Measurements from ENCODE around the gene KLRC3. TPM values are rescaled to one million over a fixed set of nuclear protein-coding genes. Genes with fewer than 3 reads are reported as not detected.
"Not testable (repeated sequence)": the region's sequence is repeated elsewhere in the genome, so short reads cannot be mapped to it uniquely, and the experiment has no call there.

The KLRC3 gene
- total RNA-seq, 6 experiments from 2014 or later = not detected

DNA sequence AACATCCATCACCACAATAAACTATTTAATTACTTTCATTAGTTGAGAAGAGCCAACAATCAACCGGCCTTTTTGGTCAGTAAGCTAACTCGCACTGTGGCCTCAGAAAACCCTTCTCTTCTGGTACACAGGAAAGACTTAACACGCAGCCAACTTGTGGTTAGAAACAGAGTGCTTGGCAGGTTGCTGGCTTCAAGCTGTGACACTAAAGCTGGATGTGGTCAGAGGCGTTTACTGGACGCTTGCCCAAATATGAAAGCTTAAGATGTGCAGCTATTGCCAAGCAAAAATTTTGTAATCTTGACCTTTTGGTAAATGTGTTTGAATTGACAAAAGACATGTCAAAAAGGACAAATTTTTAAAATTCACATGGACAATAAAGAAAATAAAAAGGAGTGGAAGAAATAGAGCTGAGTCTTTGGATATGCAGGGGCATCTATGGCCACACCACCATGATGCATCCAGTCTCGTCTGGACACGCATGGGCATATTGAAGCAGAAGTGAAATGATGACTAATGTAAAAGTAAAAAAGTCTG is 27.9 kb downstream of the KLRC3 start:
- Histone ChIP-seq H3K27me3 (no peaks in the 10 kb centered on the region), H3K27ac (no peak overlapping the region), H3K4me3 (no peak overlapping the region), H3K9me3 (no peaks in the 10 kb centered on the region), H3K4me1 (no peaks in the 10 kb centered on the region), H3K36me3 (no peaks in the 10 kb centered on the region)
- no peak for DNase-seq
- WGBS (ENCODE audit: insufficient coverage, low coverage, low lambda C conversion rate, missing lambda C conversion rate) = 35% methylated on average over 7 of the region's 7 CpGs
- no peak for TF ChIP-seq POLR2A (IDR thresholded peaks at IDR 0.05)
- TF ChIP-seq, protein P1, sequence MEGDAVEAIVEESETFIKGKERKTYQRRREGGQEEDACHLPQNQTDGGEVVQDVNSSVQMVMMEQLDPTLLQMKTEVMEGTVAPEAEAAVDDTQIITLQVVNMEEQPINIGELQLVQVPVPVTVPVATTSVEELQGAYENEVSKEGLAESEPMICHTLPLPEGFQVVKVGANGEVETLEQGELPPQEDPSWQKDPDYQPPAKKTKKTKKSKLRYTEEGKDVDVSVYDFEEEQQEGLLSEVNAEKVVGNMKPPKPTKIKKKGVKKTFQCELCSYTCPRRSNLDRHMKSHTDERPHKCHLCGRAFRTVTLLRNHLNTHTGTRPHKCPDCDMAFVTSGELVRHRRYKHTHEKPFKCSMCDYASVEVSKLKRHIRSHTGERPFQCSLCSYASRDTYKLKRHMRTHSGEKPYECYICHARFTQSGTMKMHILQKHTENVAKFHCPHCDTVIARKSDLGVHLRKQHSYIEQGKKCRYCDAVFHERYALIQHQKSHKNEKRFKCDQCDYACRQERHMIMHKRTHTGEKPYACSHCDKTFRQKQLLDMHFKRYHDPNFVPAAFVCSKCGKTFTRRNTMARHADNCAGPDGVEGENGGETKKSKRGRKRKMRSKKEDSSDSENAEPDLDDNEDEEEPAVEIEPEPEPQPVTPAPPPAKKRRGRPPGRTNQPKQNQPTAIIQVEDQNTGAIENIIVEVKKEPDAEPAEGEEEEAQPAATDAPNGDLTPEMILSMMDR (IDR thresholded peaks at IDR 0.05) = no peak
- ATAC-seq = peak in 2 of 4 donors; percentile 38 to 48
- intact Hi-C loops (cut with DNase I) = no loop called here

DNA sequence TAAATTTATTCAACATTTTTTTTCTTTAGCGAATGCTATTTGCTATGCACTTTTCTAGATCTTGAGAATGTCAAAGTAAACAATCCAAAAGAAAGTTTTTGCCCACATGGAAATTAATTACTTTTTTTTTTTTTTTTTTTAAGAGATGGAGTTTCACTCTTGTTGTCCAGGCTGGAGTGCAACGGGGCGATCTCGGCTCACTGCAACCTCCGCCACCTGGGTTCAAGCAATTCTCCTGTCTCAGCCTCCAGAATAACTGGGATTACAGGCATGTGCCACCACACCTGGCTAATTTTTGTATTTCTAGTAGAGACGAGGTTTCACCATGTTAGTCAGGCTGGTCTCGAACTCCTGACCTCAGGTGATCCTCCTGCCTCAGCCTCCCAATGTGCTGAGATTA is 29.4 kb downstream of the KLRC3 start:
- H3K27me3 ChIP-seq; ATAC-seq; intact Hi-C loops (cut with DNase I); DNase-seq; H3K9me3 ChIP-seq; H3K4me1 ChIP-seq; H3K27ac ChIP-seq; H3K4me3 ChIP-seq; H3K36me3 ChIP-seq: not testable (repeated sequence)
- WGBS (ENCODE audit: insufficient coverage, low coverage, low lambda C conversion rate, missing lambda C conversion rate) = 81% methylated on average over 7 of the region's 7 CpGs

DNA sequence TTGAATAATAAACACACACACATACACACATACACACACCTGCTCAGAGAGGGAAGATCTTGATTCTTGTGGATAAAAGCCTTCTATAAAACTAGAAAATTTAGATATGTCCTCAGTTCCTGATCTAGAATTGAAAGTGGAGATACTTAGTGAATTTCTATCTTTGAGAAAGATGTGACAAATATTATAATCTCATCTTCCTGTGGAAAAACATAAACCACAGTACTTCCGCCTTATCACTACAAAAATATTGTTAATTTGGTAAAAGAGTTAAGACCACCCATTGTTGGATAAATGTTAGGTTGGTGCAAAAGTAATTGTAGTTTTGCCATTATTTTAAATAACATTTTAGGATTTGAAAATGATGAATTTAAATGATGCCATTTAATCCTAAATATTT is 30.5 kb downstream of the KLRC3 start, which contains the start of gene KLRK1:
Gene KLRK1, minus strand, starts transcription at position 138 of the 400 bp plus-strand sequence. CDS start 1,231 bp downstream, outside the sequence.
- Histone ChIP-seq H3K4me3 (no peak within 1 kb of the TSS), H3K27ac (no peak within 1 kb of the TSS), H3K36me3 (no peaks in the 10 kb centered on the region), H3K4me1 (no peaks in the 10 kb centered on the region), H3K9me3 (no peaks in the 10 kb centered on the region), H3K27me3 (no peaks in the 10 kb centered on the region)
- intact Hi-C loops (cut with DNase I) = no loop called here
- ATAC-seq (no peak), DNase-seq (no peak)
- no peak for TF ChIP-seq POLR2A (IDR thresholded peaks at IDR 0.05)
- TF ChIP-seq, protein P1 (IDR thresholded peaks at IDR 0.05) = no peak
- WGBS (ENCODE audit: insufficient coverage, low coverage, low lambda C conversion rate, missing lambda C conversion rate) = 36% methylated on average over 1 of the region's 1 CpG

DNA sequence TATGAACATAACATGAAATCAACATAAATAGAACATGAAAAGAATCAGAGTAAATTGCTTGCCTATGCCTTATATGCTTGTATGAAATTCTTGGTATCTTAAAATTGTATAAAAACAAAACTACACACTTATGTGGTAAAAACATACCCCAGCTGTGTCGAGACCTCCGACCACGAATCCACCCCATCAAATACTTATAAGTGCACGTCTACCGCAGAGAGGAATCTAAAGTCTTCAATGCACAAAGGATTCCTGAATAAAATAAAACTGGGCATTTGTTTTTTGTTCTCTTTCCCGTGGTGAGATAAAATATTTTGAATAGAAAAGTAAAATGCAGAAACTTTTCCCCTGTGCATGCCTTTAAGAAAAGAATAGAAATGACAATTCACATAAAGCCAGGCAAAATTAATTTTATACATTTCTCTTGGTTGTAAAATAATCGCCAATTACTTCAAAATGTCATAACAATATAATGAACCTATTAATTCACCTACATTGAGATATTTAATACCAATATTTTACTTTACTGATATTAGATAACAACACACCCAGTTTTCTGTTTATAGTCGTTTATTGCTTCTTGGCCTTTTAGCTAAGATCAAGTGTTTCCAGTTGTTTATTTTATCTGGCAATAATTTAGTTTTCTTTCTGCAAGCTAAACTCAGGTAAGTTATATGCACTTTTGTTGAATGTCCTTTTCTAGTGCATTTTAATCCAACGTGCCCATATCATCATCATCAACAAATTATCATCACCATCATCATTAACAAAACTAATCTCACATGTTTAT is 31.6 kb downstream of the KLRC3 start:
- 56% methylated on average over 9 of the region's 9 CpGs for WGBS (ENCODE audit: insufficient coverage, low coverage, low lambda C conversion rate, missing lambda C conversion rate)
- Histone ChIP-seq H3K36me3 (no peaks in the 10 kb centered on the region), H3K9me3 (no peaks in the 10 kb centered on the region), H3K27ac (peak overlapping the region in 1 of 3 donors; percentile 4), H3K27me3 (no peaks in the 10 kb centered on the region), H3K4me1 (no peaks in the 10 kb centered on the region), H3K4me3 (peak overlapping the region in 1 of 3 donors; percentile 4)
- TF ChIP-seq, protein P1 (IDR thresholded peaks at IDR 0.05) = no peak
- no peak for TF ChIP-seq POLR2A (IDR thresholded peaks at IDR 0.05)
- no peak for ATAC-seq
- DNase-seq = no peak
- intact Hi-C loops (cut with DNase I) = no loop called here

DNA sequence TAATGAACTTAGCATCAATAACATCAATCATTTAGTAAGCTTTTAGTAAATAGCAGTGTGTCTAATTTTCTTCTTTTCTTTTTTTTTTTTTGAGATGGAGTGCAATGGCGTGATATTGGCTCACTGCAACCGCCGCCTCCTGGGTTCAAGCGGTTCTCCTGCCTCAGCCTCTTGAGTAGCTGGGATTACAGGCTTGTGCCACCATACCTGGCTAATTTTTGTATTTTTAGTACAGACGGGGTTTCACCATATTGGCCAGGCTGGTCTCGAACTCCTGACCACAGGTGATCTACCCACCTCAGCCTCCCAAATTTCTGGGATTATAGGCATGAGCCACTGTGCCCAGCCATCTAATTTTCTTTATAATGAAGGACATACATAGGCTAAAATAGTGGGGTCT is 32.9 kb downstream of the KLRC3 start:
- ATAC-seq; DNase-seq; H3K4me1 ChIP-seq; H3K36me3 ChIP-seq; H3K4me3 ChIP-seq; intact Hi-C loops (cut with DNase I); H3K27me3 ChIP-seq; H3K9me3 ChIP-seq; H3K27ac ChIP-seq: not testable (repeated sequence)
- 58% methylated on average over 5 of the region's 6 CpGs for WGBS (ENCODE audit: insufficient coverage, low coverage, low lambda C conversion rate, missing lambda C conversion rate)

All from right lobe of liver (tissue), 6 donors.